ENCODE data around the gene BATF.

DNA sequence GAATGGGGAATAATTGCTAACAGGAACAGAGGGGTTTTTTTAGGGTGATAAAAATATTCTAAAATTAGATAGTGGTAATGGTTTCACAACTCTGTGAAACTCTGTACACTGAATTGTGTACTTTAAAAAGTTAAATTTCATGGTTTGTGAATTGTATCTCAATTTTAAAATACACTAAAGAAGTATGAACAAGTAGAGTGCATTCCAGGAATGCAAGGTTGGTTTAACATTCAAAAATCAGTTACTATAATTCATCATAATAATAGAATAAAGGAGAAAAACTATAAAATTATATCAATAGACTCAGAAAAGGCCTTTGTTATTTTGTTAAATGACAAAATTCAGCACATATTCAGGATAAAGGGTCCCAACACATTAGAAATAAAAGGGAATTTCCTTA, 11.1 kb upstream of the BATF start:
- TF ChIP-seq POLR2A (IDR thresholded peaks at IDR 0.05) (no peak), POLR2AphosphoS5 (IDR thresholded peaks at IDR 0.05) (no peak)
- TF ChIP-seq, protein P1, sequence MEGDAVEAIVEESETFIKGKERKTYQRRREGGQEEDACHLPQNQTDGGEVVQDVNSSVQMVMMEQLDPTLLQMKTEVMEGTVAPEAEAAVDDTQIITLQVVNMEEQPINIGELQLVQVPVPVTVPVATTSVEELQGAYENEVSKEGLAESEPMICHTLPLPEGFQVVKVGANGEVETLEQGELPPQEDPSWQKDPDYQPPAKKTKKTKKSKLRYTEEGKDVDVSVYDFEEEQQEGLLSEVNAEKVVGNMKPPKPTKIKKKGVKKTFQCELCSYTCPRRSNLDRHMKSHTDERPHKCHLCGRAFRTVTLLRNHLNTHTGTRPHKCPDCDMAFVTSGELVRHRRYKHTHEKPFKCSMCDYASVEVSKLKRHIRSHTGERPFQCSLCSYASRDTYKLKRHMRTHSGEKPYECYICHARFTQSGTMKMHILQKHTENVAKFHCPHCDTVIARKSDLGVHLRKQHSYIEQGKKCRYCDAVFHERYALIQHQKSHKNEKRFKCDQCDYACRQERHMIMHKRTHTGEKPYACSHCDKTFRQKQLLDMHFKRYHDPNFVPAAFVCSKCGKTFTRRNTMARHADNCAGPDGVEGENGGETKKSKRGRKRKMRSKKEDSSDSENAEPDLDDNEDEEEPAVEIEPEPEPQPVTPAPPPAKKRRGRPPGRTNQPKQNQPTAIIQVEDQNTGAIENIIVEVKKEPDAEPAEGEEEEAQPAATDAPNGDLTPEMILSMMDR (IDR thresholded peaks at IDR 0.05), result no peak

All from transverse colon (tissue), 4 donors.